GM12801 (cell line): ENCODE data around the gene MMP11.

Experiments
- TF ChIP-seq, protein P1 (sequence below): IDR thresholded peaks from one replicate; pipeline ENCODE4 v1.5.1; 2011; ENCODE audit warnings: control low read depth; ENCODE audit not compliant: insufficient read length; ENCODE audit errors: extremely low read depth

MMP11 gene

DNA sequence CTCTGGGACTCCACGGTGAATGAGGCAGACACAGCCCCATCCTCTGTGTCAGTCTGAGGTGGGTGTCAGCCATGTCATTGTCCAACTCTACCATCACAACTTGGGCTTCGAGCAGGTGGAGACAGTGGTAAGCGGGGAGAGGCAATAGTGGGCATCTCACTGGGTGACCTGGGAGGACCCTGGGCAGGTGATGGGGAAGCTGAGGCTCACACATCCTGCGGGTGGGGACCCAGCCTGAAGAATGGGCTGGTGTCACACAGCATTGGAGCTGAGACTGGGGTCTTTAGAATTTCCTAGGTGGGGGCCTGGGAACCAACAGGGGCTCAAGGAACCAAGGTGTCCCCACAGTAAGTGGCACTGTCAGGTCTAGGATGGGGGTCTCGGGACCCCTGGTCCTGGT is 7.1 kb downstream of the MMP11 start:
- TF ChIP-seq, protein P1, sequence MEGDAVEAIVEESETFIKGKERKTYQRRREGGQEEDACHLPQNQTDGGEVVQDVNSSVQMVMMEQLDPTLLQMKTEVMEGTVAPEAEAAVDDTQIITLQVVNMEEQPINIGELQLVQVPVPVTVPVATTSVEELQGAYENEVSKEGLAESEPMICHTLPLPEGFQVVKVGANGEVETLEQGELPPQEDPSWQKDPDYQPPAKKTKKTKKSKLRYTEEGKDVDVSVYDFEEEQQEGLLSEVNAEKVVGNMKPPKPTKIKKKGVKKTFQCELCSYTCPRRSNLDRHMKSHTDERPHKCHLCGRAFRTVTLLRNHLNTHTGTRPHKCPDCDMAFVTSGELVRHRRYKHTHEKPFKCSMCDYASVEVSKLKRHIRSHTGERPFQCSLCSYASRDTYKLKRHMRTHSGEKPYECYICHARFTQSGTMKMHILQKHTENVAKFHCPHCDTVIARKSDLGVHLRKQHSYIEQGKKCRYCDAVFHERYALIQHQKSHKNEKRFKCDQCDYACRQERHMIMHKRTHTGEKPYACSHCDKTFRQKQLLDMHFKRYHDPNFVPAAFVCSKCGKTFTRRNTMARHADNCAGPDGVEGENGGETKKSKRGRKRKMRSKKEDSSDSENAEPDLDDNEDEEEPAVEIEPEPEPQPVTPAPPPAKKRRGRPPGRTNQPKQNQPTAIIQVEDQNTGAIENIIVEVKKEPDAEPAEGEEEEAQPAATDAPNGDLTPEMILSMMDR, result no peak

DNA sequence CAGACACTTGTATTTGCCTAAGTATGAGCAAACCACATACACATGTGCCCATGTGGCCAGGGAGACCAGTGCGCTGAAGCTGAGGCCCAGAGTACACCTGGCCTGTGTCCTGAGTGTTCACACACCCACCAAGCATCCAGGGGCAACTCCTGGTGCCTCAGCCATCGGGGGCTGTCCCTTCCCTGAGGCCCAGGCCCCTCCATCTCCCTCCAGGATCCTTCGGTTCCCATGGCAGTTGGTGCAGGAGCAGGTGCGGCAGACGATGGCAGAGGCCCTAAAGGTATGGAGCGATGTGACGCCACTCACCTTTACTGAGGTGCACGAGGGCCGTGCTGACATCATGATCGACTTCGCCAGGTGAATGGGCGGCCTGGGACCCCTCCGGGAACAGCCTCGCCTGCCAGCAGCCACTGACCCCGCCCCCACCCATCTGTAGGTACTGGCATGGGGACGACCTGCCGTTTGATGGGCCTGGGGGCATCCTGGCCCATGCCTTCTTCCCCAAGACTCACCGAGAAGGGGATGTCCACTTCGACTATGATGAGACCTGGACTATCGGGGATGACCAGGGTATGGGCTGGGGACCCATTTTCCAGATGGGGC is 7.6 kb downstream of the MMP11 start:
- TF ChIP-seq, protein P1, result no peak

DNA sequence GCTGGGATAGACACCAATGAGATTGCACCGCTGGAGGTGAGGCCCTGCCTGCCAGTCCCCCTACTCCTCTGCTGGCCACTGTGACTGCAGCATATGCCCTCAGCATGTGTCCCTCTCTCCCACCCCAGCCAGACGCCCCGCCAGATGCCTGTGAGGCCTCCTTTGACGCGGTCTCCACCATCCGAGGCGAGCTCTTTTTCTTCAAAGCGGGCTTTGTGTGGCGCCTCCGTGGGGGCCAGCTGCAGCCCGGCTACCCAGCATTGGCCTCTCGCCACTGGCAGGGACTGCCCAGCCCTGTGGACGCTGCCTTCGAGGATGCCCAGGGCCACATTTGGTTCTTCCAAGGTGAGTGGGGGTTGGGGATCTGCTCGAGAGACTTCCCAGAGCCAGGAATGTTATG is 8.4 kb downstream of the MMP11 start:
- TF ChIP-seq, protein P1, result no peak

DNA sequence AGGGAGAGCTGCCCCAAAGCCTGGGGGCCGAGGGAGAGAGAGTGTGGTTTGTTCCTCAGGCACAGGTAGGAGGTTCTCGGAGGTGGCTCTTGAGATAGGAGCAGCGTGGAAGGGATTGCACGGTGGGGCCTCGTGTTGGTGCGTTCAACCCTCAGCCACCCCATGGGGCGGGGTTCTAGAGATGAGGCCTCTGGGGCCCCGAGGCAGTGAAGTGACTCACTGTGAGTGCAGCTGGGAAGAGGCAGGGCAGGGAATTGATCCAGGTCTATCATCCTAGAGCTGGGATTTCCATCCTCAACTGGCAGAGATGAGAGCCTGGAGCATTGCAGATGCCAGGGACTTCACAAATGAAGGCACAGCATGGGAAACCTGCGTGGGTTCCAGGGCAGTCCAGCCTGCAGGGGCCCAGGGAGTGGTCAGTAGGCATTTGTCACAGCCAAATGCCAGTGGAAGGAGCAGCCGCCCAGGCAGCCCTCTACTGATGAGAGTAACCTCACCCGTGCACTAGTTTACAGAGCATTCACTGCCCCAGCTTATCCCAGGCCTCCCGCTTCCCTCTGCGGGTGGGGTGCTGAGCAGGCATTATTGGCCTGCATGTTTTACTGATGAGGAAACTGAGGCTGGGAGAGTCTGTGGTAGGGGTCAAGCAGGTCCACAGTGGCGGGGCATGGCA is 9.0 kb downstream of the MMP11 start:
- TF ChIP-seq, protein P1, result no peak

DNA sequence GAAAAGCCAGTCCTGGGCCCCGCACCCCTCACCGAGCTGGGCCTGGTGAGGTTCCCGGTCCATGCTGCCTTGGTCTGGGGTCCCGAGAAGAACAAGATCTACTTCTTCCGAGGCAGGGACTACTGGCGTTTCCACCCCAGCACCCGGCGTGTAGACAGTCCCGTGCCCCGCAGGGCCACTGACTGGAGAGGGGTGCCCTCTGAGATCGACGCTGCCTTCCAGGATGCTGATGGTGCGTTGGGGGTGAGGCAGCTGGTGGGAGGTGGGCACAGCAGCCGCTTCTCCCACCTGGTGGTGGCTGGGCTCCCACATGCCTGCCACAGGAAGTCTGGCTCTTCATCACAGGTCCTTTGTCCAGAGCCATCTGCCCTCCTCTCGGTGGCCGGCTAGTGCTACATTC is 9.6 kb downstream of the MMP11 start:
- TF ChIP-seq, protein P1, result no peak

DNA sequence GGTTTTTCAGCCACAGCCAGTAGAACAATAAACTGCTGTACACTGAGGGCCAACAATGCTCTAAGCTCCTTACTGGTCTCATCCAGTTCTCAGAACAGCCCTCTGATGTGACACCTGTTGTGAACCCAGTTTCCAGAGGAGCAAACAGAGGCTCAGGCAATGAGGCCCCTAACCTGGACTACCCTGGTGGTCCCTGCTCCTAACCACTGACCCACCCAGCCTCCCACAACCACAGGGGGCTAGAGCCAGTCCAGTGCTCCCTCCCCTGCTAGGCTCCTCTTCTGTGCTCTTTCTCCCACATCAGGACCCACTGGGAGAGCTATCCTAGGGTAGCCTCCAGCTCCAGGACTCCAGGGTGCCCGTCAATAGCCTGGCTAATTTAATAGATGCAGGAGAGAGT is 10.1 kb downstream of the MMP11 start:
- TF ChIP-seq, protein P1, result no peak

DNA sequence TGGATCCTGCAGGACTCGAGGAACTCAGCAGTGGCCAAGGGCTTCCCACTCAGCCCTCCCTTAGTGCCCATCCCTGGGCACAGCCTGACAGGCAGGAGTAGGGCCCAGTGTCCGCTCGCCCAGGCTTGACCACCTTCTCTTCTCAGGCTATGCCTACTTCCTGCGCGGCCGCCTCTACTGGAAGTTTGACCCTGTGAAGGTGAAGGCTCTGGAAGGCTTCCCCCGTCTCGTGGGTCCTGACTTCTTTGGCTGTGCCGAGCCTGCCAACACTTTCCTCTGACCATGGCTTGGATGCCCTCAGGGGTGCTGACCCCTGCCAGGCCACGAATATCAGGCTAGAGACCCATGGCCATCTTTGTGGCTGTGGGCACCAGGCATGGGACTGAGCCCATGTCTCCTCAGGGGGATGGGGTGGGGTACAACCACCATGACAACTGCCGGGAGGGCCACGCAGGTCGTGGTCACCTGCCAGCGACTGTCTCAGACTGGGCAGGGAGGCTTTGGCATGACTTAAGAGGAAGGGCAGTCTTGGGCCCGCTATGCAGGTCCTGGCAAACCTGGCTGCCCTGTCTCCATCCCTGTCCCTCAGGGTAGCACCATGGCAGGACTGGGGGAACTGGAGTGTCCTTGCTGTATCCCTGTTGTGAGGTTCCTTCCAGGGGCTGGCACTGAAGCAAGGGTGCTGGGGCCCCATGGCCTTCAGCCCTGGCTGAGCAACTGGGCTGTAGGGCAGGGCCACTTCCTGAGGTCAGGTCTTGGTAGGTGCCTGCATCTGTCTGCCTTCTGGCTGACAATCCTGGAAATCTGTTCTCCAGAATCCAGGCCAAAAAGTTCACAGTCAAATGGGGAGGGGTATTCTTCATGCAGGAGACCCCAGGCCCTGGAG is 10.9 kb downstream of the MMP11 start:
- TF ChIP-seq, protein P1, result no peak
